Amniotic epithelial cell (primary cell): Measurements from ENCODE around the gene RYR2.
"Not testable (repeated sequence)": the region's sequence is repeated elsewhere in the genome, so short reads cannot be mapped to it uniquely, and the experiment has no call there.

Experiments used
- DNase-seq: peaks from one replicate; pipeline ENCODE4 v3.0.0-alpha.2; 2010; ENCODE audit warnings: low read depth

The RYR2 gene

DNA sequence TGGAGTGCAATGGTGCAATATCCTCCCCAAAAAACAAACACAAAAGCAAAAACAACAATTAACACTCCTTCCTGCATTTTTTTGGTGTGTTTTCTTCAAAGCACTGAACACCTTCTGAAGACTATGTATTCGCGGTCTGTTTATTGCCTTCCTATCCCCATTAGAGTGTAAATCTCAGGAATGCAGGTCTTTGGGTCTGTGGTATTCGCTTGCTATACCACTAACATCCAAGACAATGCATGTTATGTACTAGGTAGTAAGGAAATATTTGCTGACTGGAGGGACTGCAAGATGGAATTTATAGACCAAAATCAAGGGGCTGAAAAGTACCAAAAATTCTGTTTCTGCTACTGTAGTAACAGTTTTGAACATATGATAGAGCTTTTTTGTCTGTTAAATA is 299.4 kb downstream of the RYR2 start:
- DNase-seq, result no peak

DNA sequence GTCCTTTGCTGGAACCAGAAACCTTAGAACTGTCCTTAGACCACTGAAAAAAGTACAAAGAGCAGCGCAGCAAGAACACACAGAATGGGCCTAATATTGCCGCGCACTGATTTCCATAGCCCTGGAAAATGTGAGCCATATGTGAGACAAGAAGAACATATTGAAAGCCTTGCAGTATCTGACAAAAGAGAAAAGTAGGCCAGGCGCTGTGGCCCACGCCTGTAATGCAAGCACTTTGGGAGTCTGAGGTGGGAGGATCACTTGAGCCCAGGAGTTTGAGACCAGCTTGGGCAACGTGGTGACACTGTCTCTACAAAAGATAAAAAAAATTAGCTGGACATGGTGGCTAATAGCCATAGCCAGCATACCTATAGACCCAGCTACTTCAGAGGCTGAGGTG is 300.7 kb downstream of the RYR2 start:
- DNase-seq, result no peak

DNA sequence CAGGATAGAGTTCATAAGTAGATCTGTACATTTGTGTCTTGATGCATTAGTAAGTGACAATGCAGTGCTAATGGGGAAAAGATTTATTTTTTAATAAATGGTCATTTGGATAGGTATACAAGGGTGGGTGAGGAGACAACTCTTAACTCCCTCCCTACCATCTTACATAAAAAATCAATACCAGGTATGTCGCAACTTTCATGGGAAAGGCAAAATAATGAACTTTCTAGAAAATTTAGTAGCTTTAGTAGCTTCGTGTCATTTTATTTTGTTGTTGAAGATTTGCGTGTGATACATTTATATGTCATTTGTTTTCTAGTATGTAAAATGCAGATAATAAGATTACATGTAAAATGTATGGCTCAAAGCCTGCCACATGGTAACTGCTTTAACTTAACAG is 310.8 kb downstream of the RYR2 start:
- DNase-seq, result no peak

DNA sequence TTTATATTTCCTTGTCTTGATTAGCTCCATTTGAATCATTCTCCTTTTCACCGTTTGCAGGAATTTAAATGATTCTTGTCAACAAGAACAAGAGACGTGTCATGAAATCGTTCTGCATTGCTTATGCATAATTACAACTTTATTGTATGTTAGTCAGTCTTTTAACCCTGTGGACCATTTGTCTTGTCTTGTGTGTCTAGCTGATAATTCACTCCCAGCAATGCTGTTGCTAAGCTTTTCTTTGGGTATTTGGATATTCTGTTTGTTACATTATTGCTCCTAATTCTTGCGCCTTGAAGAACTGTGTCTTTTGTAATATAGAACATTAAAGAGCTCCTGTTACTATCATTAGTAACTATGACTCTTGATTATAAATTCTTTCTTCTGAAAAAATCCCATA is 311.9 kb downstream of the RYR2 start:
- DNase-seq, result no peak

DNA sequence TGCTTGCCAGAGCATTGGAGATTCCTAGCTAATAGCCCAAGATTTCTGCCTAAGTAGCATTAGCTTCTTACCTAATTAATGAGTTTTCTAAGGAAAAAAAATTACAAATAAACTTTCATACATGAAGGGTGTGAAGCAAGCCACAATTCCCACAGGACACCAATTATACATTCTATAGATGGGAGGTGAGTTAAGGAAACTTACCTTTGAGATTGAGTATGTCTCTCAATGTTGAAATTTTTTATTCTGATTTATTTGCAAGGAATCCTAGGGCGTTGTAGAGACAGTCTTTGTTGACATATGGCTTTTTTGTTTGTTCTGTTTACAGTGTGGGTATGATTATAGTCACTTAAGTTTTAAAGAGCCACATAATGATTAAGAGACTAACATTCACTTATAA is 313.0 kb downstream of the RYR2 start:
- DNase-seq, result no peak

DNA sequence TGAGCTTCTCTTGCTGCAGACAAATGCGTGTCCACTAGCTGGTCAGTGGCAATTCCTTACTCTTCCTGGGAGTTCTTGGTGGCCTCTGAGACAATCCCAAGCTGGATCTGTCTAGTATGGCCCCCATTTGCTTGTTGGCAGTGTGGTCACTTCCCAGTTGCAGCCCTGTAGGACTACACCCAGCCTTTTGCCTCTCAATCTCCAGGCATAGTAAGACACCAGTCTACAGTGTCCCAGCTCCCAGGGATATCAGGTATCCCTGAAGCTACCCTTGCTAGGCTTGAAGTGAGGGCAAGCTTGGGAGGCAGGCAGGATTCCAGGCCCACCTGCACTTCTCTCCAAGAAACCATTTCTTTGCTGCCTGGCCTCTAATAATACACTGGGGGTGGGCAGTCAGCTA is 316.6 kb downstream of the RYR2 start:
- DNase-seq, result no peak

DNA sequence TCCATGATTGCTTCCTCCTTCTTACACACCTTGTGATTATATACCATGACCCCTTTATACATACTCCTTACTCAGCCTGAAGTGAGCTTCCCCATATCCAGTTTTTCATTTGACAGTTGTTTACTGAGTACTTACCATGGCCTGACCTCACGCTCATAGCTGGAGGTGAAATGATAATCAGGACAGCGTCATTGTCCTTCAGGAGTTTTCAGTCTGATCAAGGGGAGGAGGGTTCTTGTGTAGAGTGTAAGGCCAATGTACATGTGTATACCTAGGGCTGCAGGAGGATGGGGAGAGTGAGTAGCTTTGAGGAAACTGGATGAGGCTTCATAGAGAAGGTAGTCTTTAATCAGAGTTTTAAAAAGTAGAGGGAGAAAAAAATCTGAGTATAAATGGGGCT is 325.8 kb downstream of the RYR2 start:
- no peak for DNase-seq

DNA sequence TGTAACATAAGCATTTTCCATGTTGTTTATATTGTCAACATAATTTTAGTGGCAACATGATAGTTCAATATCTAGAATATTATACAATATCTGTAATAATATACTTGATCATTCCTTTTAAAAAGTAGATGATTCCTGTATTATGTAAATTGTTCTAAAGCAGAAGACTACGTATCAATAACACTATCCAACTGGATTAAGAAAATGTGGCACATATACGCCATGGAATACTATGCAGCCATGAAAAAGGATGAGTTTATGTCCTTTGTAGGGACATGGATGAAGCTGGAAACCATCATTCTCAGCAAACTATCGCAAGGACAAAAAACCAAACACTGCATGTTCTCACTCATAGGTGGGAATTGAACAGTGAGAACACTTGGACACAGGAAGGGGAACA is 329.5 kb downstream of the RYR2 start:
- DNase-seq, result not testable (repeated sequence)

DNA sequence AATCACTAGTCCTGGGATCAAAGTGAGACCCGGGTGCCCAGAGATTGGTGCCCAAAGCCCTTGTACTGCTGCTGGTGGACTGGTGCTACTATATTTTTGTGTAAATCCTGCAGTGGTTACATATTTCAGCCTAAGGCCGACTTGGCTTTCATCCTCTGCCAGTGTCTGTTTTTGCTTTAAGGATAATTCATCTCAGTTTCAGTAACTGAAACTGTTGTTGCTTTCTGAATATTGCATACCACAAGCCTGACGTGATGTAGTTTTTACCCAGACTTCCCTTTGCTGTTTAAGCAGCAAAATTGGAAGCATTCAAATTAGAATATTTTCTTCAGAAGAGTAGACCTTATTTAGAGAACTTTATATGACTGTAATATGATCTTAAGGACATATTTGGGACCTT is 341.8 kb downstream of the RYR2 start:
- peak; percentile 53 for DNase-seq

DNA sequence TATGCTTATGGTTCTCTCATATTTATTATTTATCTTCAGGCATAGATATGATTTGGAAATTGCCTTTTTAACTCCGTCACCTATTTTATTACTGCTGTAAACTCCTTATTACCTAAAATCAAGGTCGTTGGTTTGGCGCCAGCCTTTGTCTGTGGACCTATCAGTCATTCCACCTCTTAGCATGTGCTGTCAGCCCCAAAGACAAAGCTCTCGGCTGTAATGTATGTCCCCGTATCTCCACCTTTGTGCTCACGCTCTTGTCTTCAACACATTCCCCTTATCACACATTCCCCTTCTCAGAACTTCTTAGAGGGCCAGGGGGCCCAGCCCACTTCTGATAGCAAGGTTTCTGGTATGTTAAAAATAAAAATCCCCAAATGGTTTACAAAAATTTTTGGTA is 342.2 kb downstream of the RYR2 start:
- no peak for DNase-seq

DNA sequence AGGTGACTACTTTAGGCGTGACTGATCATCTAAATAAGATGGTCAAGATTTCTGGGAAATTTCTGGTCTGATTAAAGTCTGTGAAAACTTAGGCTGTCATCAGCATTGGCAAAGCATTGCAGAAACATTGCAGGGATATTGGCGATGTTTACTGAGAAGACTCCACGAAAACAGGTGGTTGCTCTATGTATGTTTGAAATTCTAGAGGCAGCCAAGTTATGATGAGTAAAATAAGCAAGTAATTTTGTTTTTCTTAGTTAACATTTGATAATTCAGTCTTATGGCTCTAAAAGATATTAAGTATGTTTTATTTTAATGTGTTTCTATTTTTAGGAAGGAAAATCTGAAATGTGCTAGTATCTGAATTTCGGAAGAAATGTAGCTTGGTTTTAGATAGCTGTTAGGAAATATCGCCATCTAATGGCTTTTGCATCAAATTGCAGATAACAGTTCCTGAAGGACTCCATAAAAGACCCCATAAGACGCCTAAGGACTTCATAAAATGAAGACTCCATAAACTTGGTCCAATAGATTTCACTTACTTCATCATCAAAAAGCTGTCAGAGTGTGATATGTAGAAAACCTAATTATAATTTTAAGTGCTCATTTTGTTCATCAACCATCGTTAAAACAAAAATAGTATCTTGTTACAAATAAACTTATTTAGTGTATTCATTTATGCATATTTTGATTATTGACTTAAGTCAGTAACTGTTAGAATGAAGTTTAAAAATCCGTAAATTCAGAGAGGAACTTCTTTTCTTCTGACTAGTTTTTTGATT is 344.6 kb downstream of the RYR2 start:
- DNase-seq, result peak; percentile 25

DNA sequence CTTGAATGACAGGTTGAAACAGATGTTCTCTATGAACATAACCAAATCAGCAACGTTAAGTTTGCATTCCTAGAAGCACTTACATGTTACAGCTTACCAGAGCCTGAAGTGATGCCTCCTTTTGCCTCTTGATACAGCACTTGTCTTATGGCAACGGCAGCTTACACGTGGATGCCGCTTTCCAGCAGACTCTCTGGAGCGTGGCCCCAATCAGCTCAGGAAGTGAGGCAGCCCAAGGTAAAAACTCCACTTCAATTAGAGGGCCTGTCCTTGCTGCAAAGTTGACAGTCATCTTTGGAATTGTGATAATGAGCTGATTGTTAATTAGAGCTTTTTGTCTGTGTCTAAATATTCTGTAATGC is 345.1 kb downstream of the RYR2 start:
- no peak for DNase-seq

DNA sequence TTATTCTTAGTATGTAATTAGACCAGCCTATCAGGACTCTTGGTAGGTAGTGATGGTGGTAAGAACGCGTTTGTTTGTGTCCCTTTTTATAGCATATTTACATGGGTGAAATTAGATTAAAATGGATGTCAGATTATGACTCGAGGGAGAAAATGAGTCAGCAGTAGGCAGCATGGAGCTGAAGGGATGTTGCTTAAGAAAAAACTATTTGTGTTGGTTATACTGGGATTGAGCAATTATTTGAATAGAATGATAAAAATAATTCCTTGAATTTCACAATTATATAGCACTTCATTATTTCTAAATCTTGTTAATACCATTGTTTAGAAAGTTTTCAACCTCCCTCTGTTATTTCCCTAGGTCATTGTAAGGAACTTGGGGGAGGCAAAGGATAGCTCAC is 348.8 kb downstream of the RYR2 start:
- DNase-seq, result peak; percentile 64

DNA sequence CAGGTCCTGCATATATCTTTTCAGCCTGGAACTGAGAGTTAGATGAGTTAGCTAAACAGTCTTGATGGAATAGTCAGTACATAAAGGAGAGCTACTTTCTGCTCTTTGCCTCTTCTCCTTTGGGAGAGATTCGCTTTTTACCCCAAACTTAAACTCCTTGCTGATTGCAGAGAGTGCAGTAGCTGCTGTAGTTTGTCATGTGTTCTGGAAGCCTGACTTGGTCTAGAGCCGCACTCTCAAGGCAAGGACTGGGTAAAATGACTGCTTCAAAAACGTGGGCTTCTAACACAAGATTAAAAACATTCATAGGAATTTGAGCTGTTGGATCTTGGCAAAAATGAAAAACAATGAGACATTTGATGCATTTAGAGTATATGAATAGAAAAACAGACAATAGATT is 351.6 kb downstream of the RYR2 start:
- DNase-seq, result no peak

DNA sequence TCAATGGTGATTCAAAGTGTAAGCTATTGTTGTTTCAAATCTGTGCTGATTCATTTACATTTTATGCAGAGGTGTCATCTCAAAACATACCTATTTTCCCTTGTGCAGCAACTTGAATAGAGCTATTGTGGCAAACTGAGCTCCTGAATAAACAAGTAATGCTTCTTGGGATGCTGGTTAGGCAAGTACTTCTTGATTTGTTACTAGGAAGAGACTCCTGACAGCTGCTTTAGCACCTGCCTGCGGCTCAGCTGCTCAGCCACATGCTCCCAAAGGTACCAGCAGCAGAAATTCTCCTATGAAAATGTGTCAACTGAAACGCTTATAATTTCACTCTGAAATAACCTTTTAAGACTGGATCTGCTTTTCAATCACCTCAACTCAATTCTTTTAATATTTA is 352.3 kb downstream of the RYR2 start:
- DNase-seq, result no peak

DNA sequence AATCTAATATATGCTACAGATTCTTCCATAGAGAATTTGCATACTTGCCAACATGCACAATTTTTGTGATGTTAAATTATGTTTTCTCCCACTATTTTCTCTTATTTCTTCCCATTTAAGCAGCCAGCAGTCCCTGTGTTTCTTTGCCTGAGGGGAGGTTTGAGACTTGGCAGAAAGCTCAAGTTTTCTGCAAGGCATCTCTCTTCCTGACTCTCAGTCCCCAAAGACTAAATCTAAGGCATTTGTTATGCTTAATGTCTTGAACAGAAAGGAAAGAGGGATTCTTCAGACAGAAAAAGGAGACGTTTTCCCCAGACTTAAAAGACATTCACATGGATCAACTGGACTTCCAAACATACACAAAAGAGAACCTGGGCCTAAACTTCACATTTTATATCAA is 354.4 kb downstream of the RYR2 start:
- DNase-seq, result no peak

DNA sequence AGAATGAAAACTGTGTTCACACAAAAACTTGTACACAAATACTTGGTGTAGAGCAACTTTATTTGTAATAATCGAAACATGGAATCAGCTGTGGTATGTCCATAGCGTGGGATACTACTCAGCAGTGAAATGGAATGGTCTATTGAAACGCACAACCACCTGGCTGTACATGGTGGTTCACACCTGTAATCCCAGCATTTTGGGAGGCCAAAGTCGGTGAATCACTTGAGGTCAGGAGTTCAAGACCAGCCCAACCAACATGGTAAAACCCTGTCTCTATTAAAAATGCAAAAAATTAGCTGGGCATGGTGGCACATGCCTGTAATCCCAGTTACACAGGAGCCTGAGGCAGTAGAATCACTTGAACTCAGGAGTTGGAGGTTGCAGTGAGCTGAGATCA is 356.8 kb downstream of the RYR2 start:
- no peak for DNase-seq

DNA sequence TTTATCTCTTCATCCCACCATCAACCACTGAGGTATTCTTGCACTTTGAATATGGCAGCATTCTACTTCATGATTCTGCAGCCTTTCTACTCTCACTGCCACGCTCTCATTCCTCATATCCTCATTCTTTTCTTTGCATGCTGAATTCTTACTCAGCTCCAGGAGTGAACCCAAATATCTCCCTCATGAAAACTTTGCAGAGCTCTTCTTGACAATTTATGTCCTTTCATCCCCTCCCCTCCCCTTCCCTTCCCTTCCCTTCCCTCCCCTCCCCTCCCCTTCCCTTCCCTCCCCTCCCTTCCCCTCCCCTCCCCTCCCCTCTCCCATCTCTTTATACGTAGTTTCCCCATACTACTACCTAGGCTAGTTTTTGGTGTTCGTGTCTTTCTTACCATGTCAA is 363.9 kb downstream of the RYR2 start:
- no peak for DNase-seq

DNA sequence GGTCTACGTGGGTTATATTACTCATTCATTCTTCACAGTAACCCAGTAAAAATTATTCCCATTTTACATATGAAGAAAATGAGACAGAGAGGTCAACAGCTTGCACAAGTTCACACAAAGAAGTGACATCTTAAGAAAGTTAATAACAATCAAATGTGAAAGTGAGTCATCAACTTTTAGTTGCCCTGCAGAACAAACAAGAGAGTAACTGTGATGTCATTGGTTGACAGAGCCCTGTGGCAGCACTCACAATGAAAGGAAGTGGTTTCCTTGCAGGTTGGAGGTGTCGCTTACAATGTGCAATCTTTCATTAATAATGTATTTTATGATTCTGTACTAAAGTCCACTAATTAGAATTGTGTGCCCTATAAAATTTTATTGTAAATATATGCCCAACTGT is 369.6 kb downstream of the RYR2 start:
- no peak for DNase-seq

DNA sequence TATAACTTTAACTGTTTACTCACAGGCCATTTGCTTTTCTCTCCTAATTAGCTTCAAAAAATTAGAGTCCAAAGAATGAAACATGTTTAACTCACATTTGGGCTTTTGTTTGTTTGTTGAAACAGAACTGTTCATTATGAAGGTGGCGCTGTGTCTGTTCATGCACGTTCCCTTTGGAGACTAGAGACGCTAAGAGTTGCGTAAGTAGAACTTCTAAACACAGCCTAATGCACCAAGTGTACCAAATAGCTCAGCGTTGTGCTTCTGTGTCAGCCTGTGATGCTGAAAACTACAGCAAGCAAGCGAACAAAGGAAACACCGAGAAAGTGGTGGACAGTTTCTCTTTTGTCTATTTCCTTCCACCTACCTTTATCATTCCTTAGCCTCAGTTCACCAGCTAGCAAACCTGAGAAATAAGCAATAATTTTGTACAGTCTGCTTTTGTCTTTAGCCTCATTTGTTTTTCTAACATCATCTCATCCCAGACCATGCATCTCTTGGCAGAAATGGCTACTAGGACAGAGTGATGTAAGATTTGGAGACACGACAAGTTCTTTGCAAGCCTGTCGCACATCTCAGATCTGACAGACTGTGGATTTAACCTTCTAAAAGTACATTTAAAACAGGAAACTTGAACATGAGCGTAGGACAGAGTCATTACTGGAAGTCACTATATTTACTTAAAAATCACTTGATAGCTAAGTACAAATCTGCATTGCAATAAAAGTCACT is 375.1 kb downstream of the RYR2 start:
- no peak for DNase-seq

DNA sequence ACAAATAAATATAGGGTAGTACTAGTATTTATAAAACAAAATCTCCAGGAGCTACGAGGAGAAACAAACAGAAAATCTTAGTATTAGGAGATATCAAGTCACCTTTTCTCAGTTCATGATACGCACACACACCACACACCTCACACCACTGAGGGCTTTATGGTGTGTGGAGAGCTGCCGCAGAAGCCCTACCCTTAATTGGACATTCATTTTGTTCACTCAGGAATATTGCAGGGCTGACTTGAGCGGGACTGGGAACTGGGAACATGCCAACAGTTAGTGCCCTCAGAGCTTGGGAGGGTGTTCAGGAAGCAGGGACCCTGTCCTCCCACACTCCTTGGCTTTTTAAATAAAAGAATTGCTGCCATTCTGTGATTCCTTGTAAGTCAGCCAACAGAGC is 386.8 kb downstream of the RYR2 start:
- DNase-seq, result no peak

DNA sequence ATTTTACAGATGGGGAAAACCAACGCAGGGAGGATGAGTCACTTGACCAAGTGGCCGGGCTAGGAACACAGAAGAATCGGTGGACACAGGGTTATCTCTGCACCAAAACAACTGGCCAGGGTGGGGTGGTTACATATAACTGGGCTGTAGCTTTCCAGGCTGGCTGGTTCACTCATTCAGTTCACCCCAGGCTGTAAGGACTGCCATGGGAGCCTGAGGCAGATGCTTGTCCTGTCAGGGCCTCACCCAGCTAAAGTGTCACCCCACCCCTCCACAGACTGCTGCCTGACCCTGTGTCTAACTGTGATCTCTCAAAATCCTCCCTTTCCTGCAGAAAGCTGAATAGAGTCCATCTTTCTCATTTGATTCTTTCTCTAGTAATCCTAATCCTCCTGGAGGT is 387.3 kb downstream of the RYR2 start:
- no peak for DNase-seq

DNA sequence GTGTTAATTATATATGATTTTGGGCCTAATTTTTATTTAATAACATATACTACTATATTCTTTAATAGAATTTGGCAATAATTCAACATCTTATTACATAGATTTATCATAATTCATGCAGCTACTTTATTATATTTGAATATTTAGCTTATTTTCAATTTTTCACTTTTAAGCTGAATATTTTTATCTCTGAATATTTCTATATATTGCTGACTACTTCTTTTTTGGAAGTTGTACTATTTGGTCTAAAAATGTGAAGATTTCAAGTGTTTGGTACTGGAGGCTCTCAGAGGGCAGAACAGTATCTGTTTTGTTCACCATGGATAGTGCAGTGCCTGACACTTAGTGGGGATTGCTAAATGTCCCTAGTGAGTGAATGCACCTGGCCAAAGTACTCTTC is 389.5 kb downstream of the RYR2 start:
- no peak for DNase-seq

DNA sequence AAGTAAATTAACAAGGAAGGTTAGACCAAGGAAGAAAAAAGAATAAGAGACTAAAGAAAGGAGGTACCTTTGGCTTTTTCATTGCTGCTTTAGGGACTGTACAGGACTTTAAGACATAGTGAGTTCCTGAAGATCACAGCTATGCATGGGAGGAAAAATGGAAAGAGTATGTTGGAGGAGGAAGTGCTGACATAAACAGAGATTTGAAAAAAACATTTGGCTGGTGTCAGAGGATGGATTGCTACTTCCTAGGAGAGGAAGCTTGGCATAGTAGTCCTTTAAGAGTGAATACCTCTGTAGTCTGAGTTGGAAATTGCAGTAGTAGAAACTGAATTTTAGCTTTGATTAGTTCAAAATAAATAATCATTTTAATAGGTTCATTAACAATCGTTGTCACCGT is 398.4 kb downstream of the RYR2 start:
- no peak for DNase-seq
